GM12873 (cell line): ENCODE data around the gene NDUFA8.

Source experiments
- TF ChIP-seq, protein P1 (sequence below): IDR thresholded peaks from 2 replicates; pipeline ENCODE4 v1.5.1; 2012; ENCODE audit warnings: low read depth, mild to moderate bottlenecking, moderate library complexity, low read length, control low read depth; ENCODE audit not compliant: insufficient read depth; ENCODE audit errors: missing control alignments

Gene NDUFA8

DNA sequence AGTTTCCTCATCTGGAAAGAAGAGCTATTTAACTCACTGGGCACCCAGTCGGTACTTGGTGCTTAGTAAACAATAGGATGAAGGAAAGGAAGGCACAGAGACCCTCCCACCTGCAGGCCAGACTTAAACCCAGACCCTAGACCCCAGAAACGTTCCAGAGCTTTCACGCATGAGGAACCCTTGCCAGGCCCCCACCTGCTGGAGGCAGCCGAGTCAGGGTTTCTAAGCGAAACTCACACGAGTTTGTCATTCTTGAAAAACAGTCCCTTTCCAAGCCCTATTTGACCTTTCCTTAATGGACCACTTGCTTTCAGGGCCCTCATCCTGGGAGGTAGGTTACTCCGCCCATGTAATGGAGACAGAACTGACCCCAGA lies 30.6 kb downstream of the NDUFA8 start:
- TF ChIP-seq, protein P1, sequence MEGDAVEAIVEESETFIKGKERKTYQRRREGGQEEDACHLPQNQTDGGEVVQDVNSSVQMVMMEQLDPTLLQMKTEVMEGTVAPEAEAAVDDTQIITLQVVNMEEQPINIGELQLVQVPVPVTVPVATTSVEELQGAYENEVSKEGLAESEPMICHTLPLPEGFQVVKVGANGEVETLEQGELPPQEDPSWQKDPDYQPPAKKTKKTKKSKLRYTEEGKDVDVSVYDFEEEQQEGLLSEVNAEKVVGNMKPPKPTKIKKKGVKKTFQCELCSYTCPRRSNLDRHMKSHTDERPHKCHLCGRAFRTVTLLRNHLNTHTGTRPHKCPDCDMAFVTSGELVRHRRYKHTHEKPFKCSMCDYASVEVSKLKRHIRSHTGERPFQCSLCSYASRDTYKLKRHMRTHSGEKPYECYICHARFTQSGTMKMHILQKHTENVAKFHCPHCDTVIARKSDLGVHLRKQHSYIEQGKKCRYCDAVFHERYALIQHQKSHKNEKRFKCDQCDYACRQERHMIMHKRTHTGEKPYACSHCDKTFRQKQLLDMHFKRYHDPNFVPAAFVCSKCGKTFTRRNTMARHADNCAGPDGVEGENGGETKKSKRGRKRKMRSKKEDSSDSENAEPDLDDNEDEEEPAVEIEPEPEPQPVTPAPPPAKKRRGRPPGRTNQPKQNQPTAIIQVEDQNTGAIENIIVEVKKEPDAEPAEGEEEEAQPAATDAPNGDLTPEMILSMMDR = no peak

DNA sequence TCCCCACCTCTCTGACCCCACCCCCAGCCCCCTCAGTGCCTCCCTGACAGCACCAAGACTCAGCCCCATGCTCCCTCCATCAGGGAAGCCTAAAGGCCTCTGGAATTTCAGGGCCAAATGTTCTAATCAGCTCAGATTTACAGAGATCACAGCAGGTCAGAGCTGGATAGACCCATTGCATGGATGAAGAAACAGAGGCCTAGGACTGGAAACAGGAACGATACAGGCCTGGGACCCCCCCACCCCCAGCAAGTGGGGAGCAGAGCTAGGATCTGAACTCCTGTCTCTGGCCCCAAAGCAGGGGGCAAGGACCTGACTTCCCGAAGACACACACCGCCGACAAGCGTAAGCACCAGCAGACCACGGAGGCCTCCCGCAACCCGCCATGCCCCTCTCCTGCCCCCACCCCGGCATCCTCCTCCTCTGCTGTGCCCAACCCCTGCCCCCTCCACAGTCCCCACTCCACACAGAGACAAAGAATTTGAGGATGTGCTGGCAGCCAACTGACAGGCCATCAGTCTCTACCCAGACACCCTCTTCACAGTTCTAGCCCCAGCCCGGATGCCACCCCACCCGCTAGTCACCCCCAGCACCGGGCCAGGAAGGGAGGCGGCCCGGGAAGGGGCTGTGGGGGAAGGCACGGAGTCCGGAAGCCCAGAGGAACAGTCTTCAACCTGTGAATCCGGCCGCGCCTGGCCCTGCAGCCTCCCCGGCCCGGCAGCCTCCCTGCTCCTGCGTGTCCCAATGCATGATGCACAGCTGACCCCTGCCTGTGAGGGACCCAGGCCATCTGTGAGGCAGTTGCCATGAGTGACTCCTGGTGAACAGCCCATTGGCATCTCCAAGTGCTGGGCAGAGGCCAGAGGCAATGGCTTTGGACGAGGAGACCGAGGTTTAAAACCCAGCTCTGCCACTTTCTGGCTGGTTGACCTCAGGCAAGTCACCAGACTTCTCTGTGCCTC lies 31.3 kb downstream of the NDUFA8 start:
- TF ChIP-seq, protein P1 = no peak

DNA sequence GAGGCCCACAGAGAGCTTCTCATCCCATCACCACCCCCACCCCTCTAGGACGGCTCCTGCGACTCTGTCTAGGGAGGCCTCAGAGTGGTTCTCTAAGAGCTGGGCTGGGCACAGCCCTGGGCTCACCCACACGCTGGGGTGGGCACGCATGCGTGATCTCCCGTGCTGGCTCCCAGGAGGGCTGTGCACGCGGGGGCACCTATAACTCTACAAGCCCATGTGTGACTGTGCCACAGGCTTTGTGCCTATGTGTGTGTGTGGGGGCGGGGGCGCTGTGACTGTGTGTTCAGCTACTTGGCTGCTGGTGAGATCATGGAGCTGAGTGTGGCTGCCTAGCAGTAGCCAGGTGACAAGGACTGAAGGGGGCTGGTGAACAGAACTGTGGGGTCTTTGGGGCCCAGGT lies 32.2 kb downstream of the NDUFA8 start:
- TF ChIP-seq, protein P1 = no peak

- TF ChIP-seq, protein P1 = no peak
These were observed 33.0 kb downstream of the NDUFA8 start for GRCh38 chr9:122126331-122127261.

DNA sequence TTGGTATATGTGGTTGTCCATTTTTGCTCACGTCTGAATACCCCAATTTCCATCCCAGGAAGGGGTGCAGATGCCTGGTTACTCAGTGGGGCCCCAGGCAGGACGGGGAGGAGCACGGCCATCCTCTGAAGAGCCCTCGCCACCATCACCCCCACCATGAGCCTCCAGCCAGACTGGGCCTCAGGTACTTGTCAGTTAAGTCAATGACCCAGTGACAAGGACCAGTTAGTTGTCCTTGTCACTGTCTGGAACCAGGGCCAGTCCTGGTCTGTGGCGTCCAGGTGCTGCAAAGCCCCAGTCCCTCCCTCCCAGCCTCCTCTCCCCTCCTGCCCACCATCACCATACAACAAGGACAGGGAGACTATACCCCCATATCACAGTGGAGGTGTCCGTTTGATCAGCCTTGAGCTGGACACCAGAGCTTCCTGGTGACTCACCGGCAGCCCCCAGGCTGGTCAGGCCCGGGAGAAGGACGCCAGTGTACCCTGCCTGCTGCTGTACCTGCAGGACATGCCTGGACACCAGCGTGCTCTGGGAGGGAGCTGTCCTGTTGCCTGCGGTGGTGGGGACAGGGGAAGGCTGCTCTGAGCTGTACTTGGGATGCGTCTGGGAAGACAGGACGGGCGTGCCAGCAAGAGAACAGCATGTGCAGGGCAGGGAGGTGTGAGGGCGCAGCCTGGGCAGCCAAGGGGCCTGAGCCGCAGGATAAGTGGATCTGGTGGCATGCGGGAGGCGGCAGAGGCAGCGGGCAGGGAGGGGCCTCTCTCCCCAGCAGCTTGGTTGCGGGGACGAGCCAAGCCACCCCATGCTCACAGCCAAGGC lies 33.9 kb downstream of the NDUFA8 start:
- TF ChIP-seq, protein P1 = no peak

- TF ChIP-seq, protein P1 = peak; percentile 94
These were observed 34.4 kb downstream of the NDUFA8 start for GRCh38 chr9:122125158-122125508.

DNA sequence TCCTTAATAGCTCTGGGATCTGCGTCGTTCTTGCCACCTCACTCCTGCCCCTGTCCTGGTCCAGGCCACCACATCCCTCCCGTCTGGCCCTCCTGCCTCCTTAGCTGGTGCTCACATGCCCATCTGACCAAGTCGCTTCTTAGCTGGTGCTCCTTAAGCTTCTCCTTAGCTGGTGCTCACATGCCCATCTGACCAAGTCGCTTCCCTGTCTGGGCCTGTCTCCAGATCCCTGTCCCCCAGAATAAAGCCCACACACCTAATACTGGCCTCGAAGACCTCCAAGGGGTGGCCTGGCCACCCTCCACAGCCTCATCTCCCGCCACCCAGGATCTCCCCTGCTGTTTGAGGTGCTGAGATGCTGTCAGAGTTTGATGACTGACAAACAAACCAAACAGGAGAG lies 35.1 kb downstream of the NDUFA8 start:
- TF ChIP-seq, protein P1 = no peak
